ENCODE results near the gene LLCFC1.

The LLCFC1 gene

GRCh38 chr7:142948603-142949002, 9.3 kb downstream of the LLCFC1 start:
- no peak overlapping the region for H3K4me2 ChIP-seq (ENCODE audit: low read length)
- no peak overlapping the region for H3K9ac ChIP-seq (ENCODE audit: low read depth, low read length)
- H3K4me1 ChIP-seq (ENCODE audit: control insufficient read depth, insufficient read depth, low read length), result no peaks in the 10 kb centered on the region
- H3K9me3 ChIP-seq (replicated peaks; ENCODE audit: low read length), result no peaks in the 10 kb centered on the region
- peaks cover 18% of the 10 kb centered on the region for H3K27me3 ChIP-seq (ENCODE audit: control insufficient read depth, insufficient read depth, low read length)
- H3K36me3 ChIP-seq (ENCODE audit: insufficient read depth, low read length), result no peaks in the 10 kb centered on the region
- no peak overlapping the region for H3K4me3 ChIP-seq (ENCODE audit: low read length)

GRCh38 chr7:142950235-142950634, 11.0 kb downstream of the LLCFC1 start:
- Histone ChIP-seq H3K4me3 (ENCODE audit: low read length) (no peak overlapping the region), H3K27me3 (ENCODE audit: control insufficient read depth, insufficient read depth, low read length) (peaks cover 18% of the 10 kb centered on the region), H3K9me3 (replicated peaks; ENCODE audit: low read length) (no peaks in the 10 kb centered on the region), H3K4me1 (ENCODE audit: control insufficient read depth, insufficient read depth, low read length) (no peaks in the 10 kb centered on the region), H3K4me2 (ENCODE audit: low read length) (no peak overlapping the region), H3K36me3 (ENCODE audit: insufficient read depth, low read length) (no peaks in the 10 kb centered on the region), H3K9ac (ENCODE audit: low read depth, low read length) (no peak overlapping the region)

GRCh38 chr7:142954680-142955268, 15.5 kb downstream of the LLCFC1 start:
- Histone ChIP-seq H3K36me3 (ENCODE audit: insufficient read depth, low read length) (no peaks in the 10 kb centered on the region), H3K27me3 (ENCODE audit: control insufficient read depth, insufficient read depth, low read length) (peaks cover 18% of the 10 kb centered on the region), H3K4me1 (ENCODE audit: control insufficient read depth, insufficient read depth, low read length) (no peaks in the 10 kb centered on the region), H3K4me2 (ENCODE audit: low read length) (no peak overlapping the region), H3K4me3 (ENCODE audit: low read length) (no peak overlapping the region), H3K9ac (ENCODE audit: low read depth, low read length) (no peak overlapping the region), H3K9me3 (replicated peaks; ENCODE audit: low read length) (no peaks in the 10 kb centered on the region)

- Histone ChIP-seq H3K27me3 (ENCODE audit: control insufficient read depth, insufficient read depth, low read length) (peaks cover 21% of the 10 kb centered on the region), H3K4me1 (ENCODE audit: control insufficient read depth, insufficient read depth, low read length) (no peaks in the 10 kb centered on the region), H3K4me3 (ENCODE audit: low read length) (no peak overlapping the region), H3K9me3 (replicated peaks; ENCODE audit: low read length) (no peaks in the 10 kb centered on the region), H3K36me3 (ENCODE audit: insufficient read depth, low read length) (no peaks in the 10 kb centered on the region), H3K4me2 (ENCODE audit: low read length) (no peak overlapping the region), H3K9ac (ENCODE audit: low read depth, low read length) (no peak overlapping the region)
These were observed 17.8 kb downstream of the LLCFC1 start for GRCh38 chr7:142956951-142957623.

GRCh38 chr7:142957723-142958122, 18.4 kb downstream of the LLCFC1 start:
- H3K36me3 ChIP-seq (ENCODE audit: insufficient read depth, low read length), result no peaks in the 10 kb centered on the region
- H3K9ac ChIP-seq (ENCODE audit: low read depth, low read length), result no peak overlapping the region
- H3K4me1 ChIP-seq (ENCODE audit: control insufficient read depth, insufficient read depth, low read length), result no peaks in the 10 kb centered on the region
- H3K4me2 ChIP-seq (ENCODE audit: low read length), result no peak overlapping the region
- H3K4me3 ChIP-seq (ENCODE audit: low read length), result no peak overlapping the region
- peaks cover 23% of the 10 kb centered on the region for H3K27me3 ChIP-seq (ENCODE audit: control insufficient read depth, insufficient read depth, low read length)
- no peaks in the 10 kb centered on the region for H3K9me3 ChIP-seq (replicated peaks; ENCODE audit: low read length)

GRCh38 chr7:142959202-142959601, 19.9 kb downstream of the LLCFC1 start:
- Histone ChIP-seq H3K4me2 (ENCODE audit: low read length) (no peak overlapping the region), H3K4me3 (ENCODE audit: low read length) (no peak overlapping the region), H3K9ac (ENCODE audit: low read depth, low read length) (no peak overlapping the region), H3K4me1 (ENCODE audit: control insufficient read depth, insufficient read depth, low read length) (no peaks in the 10 kb centered on the region), H3K9me3 (replicated peaks; ENCODE audit: low read length) (no peaks in the 10 kb centered on the region), H3K36me3 (ENCODE audit: insufficient read depth, low read length) (no peaks in the 10 kb centered on the region), H3K27me3 (ENCODE audit: control insufficient read depth, insufficient read depth, low read length) (peaks cover 29% of the 10 kb centered on the region)

- peaks cover 29% of the 10 kb centered on the region for H3K27me3 ChIP-seq (ENCODE audit: control insufficient read depth, insufficient read depth, low read length)
- no peak overlapping the region for H3K9ac ChIP-seq (ENCODE audit: low read depth, low read length)
- no peaks in the 10 kb centered on the region for H3K4me1 ChIP-seq (ENCODE audit: control insufficient read depth, insufficient read depth, low read length)
- H3K4me3 ChIP-seq (ENCODE audit: low read length), result no peak overlapping the region
- no peak overlapping the region for H3K4me2 ChIP-seq (ENCODE audit: low read length)
- H3K9me3 ChIP-seq (replicated peaks; ENCODE audit: low read length), result no peaks in the 10 kb centered on the region
- no peaks in the 10 kb centered on the region for H3K36me3 ChIP-seq (ENCODE audit: insufficient read depth, low read length)
These were observed 21.8 kb downstream of the LLCFC1 start for GRCh38 chr7:142960955-142961512.

GRCh38 chr7:142961595-142961972, 22.3 kb downstream of the LLCFC1 start:
- H3K4me2 ChIP-seq (ENCODE audit: low read length), result no peak overlapping the region
- H3K9me3 ChIP-seq (replicated peaks; ENCODE audit: low read length), result no peaks in the 10 kb centered on the region
- no peak overlapping the region for H3K9ac ChIP-seq (ENCODE audit: low read depth, low read length)
- H3K4me1 ChIP-seq (ENCODE audit: control insufficient read depth, insufficient read depth, low read length), result no peaks in the 10 kb centered on the region
- H3K4me3 ChIP-seq (ENCODE audit: low read length), result no peak overlapping the region
- no peaks in the 10 kb centered on the region for H3K36me3 ChIP-seq (ENCODE audit: insufficient read depth, low read length)
- H3K27me3 ChIP-seq (ENCODE audit: control insufficient read depth, insufficient read depth, low read length), result peaks cover 27% of the 10 kb centered on the region

GRCh38 chr7:142961973-142962926, 23.0 kb downstream of the LLCFC1 start, which contains the start of gene KEL:
Gene KEL, minus strand, starts transcription at chr7:142962363. Its CDS starts 157 bp downstream, at chr7:142962206.
- Histone ChIP-seq H3K27me3 (ENCODE audit: control insufficient read depth, insufficient read depth, low read length) (peaks cover 27% of the 10 kb centered on the region), H3K9ac (ENCODE audit: low read depth, low read length) (no peak within 1 kb of the TSS), H3K9me3 (replicated peaks; ENCODE audit: low read length) (no peaks in the 10 kb centered on the region), H3K4me2 (ENCODE audit: low read length) (no peak within 1 kb of the TSS), H3K36me3 (ENCODE audit: insufficient read depth, low read length) (no peaks in the 10 kb centered on the region), H3K4me3 (ENCODE audit: low read length) (no peak within 1 kb of the TSS), H3K4me1 (ENCODE audit: control insufficient read depth, insufficient read depth, low read length) (no peaks in the 10 kb centered on the region)

- Histone ChIP-seq H3K4me3 (ENCODE audit: low read length) (no peak overlapping the region), H3K9me3 (replicated peaks; ENCODE audit: low read length) (no peaks in the 10 kb centered on the region), H3K27me3 (ENCODE audit: control insufficient read depth, insufficient read depth, low read length) (peaks cover 27% of the 10 kb centered on the region), H3K4me1 (ENCODE audit: control insufficient read depth, insufficient read depth, low read length) (no peaks in the 10 kb centered on the region), H3K4me2 (ENCODE audit: low read length) (no peak overlapping the region), H3K36me3 (ENCODE audit: insufficient read depth, low read length) (no peaks in the 10 kb centered on the region), H3K9ac (ENCODE audit: low read depth, low read length) (no peak overlapping the region)
These were observed 23.7 kb downstream of the LLCFC1 start for GRCh38 chr7:142962991-142963390.

GRCh38 chr7:142963993-142964392, 24.7 kb downstream of the LLCFC1 start:
- no peak overlapping the region for H3K9ac ChIP-seq (ENCODE audit: low read depth, low read length)

More at GRCh38 chr7:142963993-142964392, 24.7 kb downstream of the LLCFC1 start:
- H3K27me3 ChIP-seq (ENCODE audit: control insufficient read depth, insufficient read depth, low read length), result peaks cover 29% of the 10 kb centered on the region
- H3K4me3 ChIP-seq (ENCODE audit: low read length), result no peak overlapping the region
- no peaks in the 10 kb centered on the region for H3K4me1 ChIP-seq (ENCODE audit: control insufficient read depth, insufficient read depth, low read length)
- H3K36me3 ChIP-seq (ENCODE audit: insufficient read depth, low read length), result no peaks in the 10 kb centered on the region
- H3K4me2 ChIP-seq (ENCODE audit: low read length), result no peak overlapping the region
- no peaks in the 10 kb centered on the region for H3K9me3 ChIP-seq (replicated peaks; ENCODE audit: low read length)
